ENCODE data around the gene SLC6A17. TPM values are rescaled to one million over a fixed set of nuclear protein-coding genes. Genes with fewer than 3 reads are reported as not detected.

SLC6A17 gene
- polyA plus RNA-seq, 3 donors = not detected

DNA sequence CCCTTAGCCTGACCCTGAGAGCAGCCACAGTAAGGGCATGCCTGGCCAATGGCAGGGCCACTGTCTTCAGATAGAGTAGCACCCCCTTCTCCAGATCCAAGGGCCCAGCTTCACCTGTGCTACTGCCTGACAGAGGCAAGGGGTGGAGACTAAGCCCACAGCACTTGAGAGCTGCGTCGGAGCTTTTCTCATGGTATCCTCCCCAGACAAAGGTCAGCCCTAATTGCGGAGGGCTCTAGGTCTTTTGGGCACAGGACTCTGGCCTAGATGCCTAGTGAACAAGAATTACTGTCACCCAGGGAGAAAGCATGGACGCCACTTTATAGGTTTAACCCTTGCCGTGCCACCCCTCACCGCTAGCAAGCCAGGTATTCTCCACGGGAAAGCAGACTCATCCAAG lies 74.9 kb downstream of the SLC6A17 start:
- intact Hi-C loops (cut with micrococcal nuclease) = no loop called here
- Histone ChIP-seq H3K27ac (ENCODE audit: low read depth in 1 of 2, low read length in 2 of 2) (no peak overlapping the region), H3K9me3 (replicated peaks in 1 of 2; ENCODE audit: control insufficient read depth in 1 of 2, insufficient read depth in 1 of 2, low read length in 2 of 2) (no peaks in the 10 kb centered on the region), H3K4me2 (replicated peaks; ENCODE audit: extremely low read depth, low read length, poor library complexity, severe bottlenecking) (no peak overlapping the region), H3K4me3 (replicated peaks in 1 of 3; ENCODE audit: low read depth in 2 of 3, low read length in 3 of 3) (no peak overlapping the region), H3K79me2 (ENCODE audit: insufficient read depth, low read length) (no peaks in the 10 kb centered on the region), H3K27me3 (ENCODE audit: control insufficient read depth in 2 of 2, insufficient read depth in 2 of 2, low read length in 2 of 2) (no peaks in the 10 kb centered on the region), H3K36me3 (replicated peaks in 1 of 2; ENCODE audit: control insufficient read depth in 1 of 2, insufficient read depth in 2 of 2, low read length in 2 of 2) (no peaks in the 10 kb centered on the region), H2AFZ (ENCODE audit: insufficient read depth, low read depth, low read length, poor library complexity, severe bottlenecking) (no peak overlapping the region), H4K20me1 (ENCODE audit: insufficient read depth, low read length) (no peaks in the 10 kb centered on the region), H3K4me1 (ENCODE audit: control insufficient read depth in 1 of 2, insufficient read depth in 2 of 2, low read length in 2 of 2) (peaks cover 7 to 9% of the 10 kb centered on the region in 2 donors), H3K9ac (ENCODE audit: insufficient read depth, low read length, poor library complexity, severe bottlenecking) (no peak overlapping the region)
- H3K9me3 Mint-ChIP-seq = no peaks in the 10 kb centered on the region
- no peak overlapping the region for H3K4me3 Mint-ChIP-seq
- no peak for DNase-seq
- peaks cover 5 to 9% of the 10 kb centered on the region in 2 donors for H3K36me3 Mint-ChIP-seq
- H3K27ac Mint-ChIP-seq = no peak overlapping the region
- H3K4me1 Mint-ChIP-seq = peaks cover 10% of the 10 kb centered on the region
- TF ChIP-seq, protein P1, sequence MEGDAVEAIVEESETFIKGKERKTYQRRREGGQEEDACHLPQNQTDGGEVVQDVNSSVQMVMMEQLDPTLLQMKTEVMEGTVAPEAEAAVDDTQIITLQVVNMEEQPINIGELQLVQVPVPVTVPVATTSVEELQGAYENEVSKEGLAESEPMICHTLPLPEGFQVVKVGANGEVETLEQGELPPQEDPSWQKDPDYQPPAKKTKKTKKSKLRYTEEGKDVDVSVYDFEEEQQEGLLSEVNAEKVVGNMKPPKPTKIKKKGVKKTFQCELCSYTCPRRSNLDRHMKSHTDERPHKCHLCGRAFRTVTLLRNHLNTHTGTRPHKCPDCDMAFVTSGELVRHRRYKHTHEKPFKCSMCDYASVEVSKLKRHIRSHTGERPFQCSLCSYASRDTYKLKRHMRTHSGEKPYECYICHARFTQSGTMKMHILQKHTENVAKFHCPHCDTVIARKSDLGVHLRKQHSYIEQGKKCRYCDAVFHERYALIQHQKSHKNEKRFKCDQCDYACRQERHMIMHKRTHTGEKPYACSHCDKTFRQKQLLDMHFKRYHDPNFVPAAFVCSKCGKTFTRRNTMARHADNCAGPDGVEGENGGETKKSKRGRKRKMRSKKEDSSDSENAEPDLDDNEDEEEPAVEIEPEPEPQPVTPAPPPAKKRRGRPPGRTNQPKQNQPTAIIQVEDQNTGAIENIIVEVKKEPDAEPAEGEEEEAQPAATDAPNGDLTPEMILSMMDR (IDR thresholded peaks at IDR 0.05) = no peak
- WGBS (ENCODE audit: insufficient coverage) = 84% methylated on average over 3 of the region's 7 CpGs
- peaks cover 2 to 7% (median 3%) of the 10 kb centered on the region in 3 donors for H3K27me3 Mint-ChIP-seq (ENCODE audit: low read depth in 3 of 3)

DNA sequence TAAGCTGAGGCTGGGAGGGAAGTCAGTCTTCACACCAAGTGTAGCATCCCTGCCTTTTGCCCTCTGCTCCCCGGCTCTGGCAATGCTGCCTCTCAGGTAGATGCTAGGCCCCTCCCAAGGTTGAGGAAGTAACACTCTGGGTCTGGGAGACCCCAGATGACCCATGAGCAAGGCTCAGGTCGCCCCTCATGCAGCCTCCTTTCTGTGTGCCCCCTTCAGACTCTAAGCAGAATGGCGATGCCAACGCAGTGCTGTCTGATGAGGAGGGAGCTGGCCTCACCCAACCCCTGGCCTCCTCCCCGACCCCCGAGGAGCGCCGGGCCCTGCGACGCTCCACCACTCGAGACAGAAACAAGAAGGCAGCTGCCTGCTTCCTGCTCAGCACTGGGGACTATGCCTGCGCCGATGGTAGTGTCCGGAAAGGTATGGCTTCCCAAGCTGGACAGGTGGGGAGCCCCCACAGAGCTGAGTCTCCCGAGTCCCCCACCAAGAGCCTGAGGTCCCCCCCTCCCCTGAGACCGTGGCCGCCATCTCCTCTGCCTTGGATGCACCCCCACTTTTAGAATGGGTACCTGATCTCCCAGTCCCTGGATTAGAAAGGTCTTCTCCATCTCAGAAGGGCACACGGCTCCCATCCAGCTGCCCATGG lies 75.6 kb downstream of the SLC6A17 start:
- peaks cover 5 to 9% of the 10 kb centered on the region in 2 donors for H3K36me3 Mint-ChIP-seq
- Histone ChIP-seq H2AFZ (ENCODE audit: insufficient read depth, low read depth, low read length, poor library complexity, severe bottlenecking) (no peak overlapping the region), H3K4me2 (replicated peaks; ENCODE audit: extremely low read depth, low read length, poor library complexity, severe bottlenecking) (no peak overlapping the region), H3K9me3 (replicated peaks in 1 of 2; ENCODE audit: control insufficient read depth in 1 of 2, insufficient read depth in 1 of 2, low read length in 2 of 2) (no peaks in the 10 kb centered on the region), H3K36me3 (replicated peaks in 1 of 2; ENCODE audit: control insufficient read depth in 1 of 2, insufficient read depth in 2 of 2, low read length in 2 of 2) (no peaks in the 10 kb centered on the region), H4K20me1 (ENCODE audit: insufficient read depth, low read length) (no peaks in the 10 kb centered on the region), H3K9ac (ENCODE audit: insufficient read depth, low read length, poor library complexity, severe bottlenecking) (no peak overlapping the region), H3K79me2 (ENCODE audit: insufficient read depth, low read length) (no peaks in the 10 kb centered on the region), H3K27ac (ENCODE audit: low read depth in 1 of 2, low read length in 2 of 2) (no peak overlapping the region), H3K4me1 (ENCODE audit: control insufficient read depth in 1 of 2, insufficient read depth in 2 of 2, low read length in 2 of 2) (peaks cover 7 to 10% of the 10 kb centered on the region in 2 donors), H3K4me3 (replicated peaks in 1 of 3; ENCODE audit: low read depth in 2 of 3, low read length in 3 of 3) (no peak overlapping the region), H3K27me3 (ENCODE audit: control insufficient read depth in 2 of 2, insufficient read depth in 2 of 2, low read length in 2 of 2) (no peaks in the 10 kb centered on the region)
- H3K4me3 Mint-ChIP-seq = no peak overlapping the region
- TF ChIP-seq, protein P1 (IDR thresholded peaks at IDR 0.05) = no peak
- H3K9me3 Mint-ChIP-seq = no peaks in the 10 kb centered on the region
- H3K27ac Mint-ChIP-seq = no peak overlapping the region
- no peak for DNase-seq
- WGBS (ENCODE audit: insufficient coverage) = 98% methylated on average over 14 of the region's 18 CpGs
- peaks cover 10% of the 10 kb centered on the region for H3K4me1 Mint-ChIP-seq
- intact Hi-C loops (cut with micrococcal nuclease) = no loop called here
- peaks cover 2 to 7% (median 3%) of the 10 kb centered on the region in 3 donors for H3K27me3 Mint-ChIP-seq (ENCODE audit: low read depth in 3 of 3)
